Measurements from ENCODE around the gene KRT14.

KRT14 gene

DNA sequence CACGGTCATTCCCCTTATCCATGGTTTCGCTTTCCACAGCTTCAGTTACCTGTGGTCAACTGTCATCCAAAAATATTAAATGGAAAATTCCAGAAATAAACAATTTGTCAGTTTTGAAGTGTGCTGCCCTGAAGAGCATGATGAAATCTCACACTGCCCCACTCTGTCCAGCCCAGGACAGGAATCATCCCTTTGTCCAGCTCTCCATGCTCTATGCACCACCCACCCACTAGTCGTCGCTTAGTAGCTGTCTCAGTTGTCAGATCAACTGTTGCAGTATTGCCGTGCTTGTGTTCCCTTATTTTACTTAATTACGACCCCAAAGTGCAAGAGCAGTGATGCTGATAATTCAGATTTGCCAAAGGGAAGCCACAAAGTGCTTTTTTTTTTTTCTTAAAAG lies 25.1 kb downstream of the KRT14 start:
- peaks cover 18% of the 10 kb centered on the region for H3K27me3 ChIP-seq (replicated peaks; ENCODE audit: control insufficient read depth, insufficient read depth, low read length)
- H3K36me3 ChIP-seq (ENCODE audit: control insufficient read depth, insufficient read depth, low read length, severe bottlenecking): no peaks in the 10 kb centered on the region
- H3K4me3 ChIP-seq (ENCODE audit: low read length): no peak overlapping the region
- H3K9me3 ChIP-seq (ENCODE audit: control insufficient read depth, low read length): no peaks in the 10 kb centered on the region
- no peak overlapping the region for H3K9ac ChIP-seq (ENCODE audit: low read length)
- DNase-seq (ENCODE audit: low read depth): no peak
- H3K4me1 ChIP-seq (ENCODE audit: control insufficient read depth, insufficient read depth, low read length): peaks cover 22% of the 10 kb centered on the region

DNA sequence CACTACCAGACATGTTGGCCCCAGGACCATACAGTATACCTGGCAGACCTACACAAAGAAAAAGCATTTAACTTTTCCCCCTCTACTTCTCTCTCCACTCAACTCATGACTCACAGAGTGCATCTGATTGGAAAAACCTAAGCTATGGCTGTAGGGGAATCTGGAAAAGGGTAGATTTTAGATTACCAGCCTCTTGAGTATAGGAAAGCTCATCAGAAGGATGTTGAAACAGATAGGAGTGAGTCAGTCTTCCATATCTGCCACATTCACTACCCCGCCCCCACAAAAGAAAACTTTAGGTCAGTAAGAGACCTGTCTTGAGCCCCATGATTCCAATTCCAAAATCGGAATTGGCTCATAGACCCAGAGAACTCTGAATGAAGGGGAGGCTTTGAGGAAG lies 27.1 kb downstream of the KRT14 start:
- no peak overlapping the region for H3K9ac ChIP-seq (ENCODE audit: low read length)
- no peaks in the 10 kb centered on the region for H3K36me3 ChIP-seq (ENCODE audit: control insufficient read depth, insufficient read depth, low read length, severe bottlenecking)
- peak; percentile 15 for DNase-seq (ENCODE audit: low read depth)
- no peak overlapping the region for H3K4me3 ChIP-seq (ENCODE audit: low read length)
- peaks cover 28% of the 10 kb centered on the region for H3K4me1 ChIP-seq (ENCODE audit: control insufficient read depth, insufficient read depth, low read length)
- H3K9me3 ChIP-seq (ENCODE audit: control insufficient read depth, low read length): no peaks in the 10 kb centered on the region
- peaks cover 19% of the 10 kb centered on the region for H3K27me3 ChIP-seq (replicated peaks; ENCODE audit: control insufficient read depth, insufficient read depth, low read length)

DNA sequence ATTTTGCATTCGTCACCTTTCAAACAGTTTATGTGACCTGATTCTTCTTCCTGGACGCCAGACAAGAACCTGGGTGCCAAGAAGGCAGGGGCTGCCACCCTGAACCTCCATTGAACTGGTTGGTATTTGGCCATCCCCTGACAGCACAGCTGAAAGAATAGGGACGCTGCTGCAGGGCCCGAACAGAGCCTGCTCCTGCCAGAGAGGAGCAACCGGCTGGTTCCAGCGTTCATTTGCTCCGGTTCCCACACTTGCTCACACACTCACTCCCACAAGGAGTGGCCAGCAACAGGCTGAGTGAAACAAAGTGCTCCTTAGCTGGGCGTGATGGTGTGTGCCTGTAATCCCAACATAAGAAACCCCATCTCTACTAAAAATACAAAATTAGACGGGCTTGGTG lies 29.8 kb downstream of the KRT14 start:
- Histone ChIP-seq H3K27me3 (replicated peaks; ENCODE audit: control insufficient read depth, insufficient read depth, low read length) (peaks cover 11% of the 10 kb centered on the region), H3K9ac (ENCODE audit: low read length) (no peak overlapping the region), H3K36me3 (ENCODE audit: control insufficient read depth, insufficient read depth, low read length, severe bottlenecking) (no peaks in the 10 kb centered on the region), H3K4me3 (ENCODE audit: low read length) (no peak overlapping the region), H3K9me3 (ENCODE audit: control insufficient read depth, low read length) (no peaks in the 10 kb centered on the region), H3K4me1 (ENCODE audit: control insufficient read depth, insufficient read depth, low read length) (peaks cover 36% of the 10 kb centered on the region)
- DNase-seq (ENCODE audit: low read depth): no peak

DNA sequence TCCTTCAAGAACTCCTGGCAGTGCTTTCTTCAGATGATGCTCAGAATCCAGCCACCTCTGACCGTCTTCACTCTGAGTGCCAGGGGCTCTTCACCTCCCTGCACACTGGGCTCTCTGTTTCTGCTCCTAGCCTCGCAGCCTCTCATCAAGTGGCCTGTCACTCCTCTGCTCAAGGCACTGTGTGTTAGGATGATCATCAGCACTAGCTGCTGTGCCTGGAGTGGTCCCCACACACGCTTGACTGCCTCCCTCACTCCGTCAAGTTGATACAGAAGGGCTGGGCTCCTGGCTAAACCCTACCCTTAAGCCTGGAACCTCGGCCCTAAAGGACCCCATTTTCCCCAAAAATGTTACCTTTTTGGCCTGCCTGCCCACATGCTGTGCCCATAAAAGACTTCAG lies 30.4 kb downstream of the KRT14 start:
- DNase-seq (ENCODE audit: low read depth): no peak
- Histone ChIP-seq H3K9me3 (ENCODE audit: control insufficient read depth, low read length) (no peaks in the 10 kb centered on the region), H3K9ac (ENCODE audit: low read length) (no peak overlapping the region), H3K4me1 (ENCODE audit: control insufficient read depth, insufficient read depth, low read length) (peaks cover 42% of the 10 kb centered on the region), H3K27me3 (replicated peaks; ENCODE audit: control insufficient read depth, insufficient read depth, low read length) (peaks cover 11% of the 10 kb centered on the region), H3K4me3 (ENCODE audit: low read length) (no peak overlapping the region), H3K36me3 (ENCODE audit: control insufficient read depth, insufficient read depth, low read length, severe bottlenecking) (no peaks in the 10 kb centered on the region)

DNA sequence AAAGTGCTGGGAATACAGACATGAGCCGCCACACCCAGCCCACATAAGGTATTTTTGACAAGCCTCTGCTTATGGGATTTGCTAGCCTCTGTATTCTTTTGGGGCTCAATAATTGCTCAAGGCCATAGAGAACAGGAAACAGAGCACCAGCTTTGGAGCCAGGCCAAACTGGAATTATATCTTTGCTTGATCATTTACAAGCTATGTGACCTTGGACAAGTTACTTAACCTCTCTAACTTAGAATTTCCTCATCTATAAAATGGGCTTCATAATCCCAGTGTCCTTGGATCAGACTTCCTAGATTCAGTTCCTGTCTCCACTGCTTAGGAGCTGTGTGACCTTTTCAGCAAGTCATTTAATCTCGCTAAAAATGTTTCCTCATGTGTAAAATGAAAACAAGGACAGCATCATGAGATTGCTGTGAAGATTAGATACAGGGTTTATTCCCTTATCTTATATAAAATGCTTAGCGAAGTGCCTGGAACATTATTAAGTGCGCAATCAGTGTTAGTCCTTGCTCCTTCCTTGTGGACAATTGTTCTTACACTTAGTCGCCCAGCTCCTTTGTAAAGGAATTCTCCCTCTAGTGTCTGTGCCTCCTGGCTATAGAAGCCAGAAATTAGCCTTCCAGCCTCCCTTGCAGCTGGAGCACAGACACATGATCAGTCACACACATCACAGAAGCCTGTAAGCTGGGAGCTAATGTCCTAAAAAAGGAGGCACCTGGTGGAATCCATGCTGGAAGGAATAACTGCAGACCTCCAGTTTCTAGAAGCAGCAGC lies 31.4 kb downstream of the KRT14 start:
- H3K4me1 ChIP-seq (ENCODE audit: control insufficient read depth, insufficient read depth, low read length): peaks cover 39% of the 10 kb centered on the region
- no peaks in the 10 kb centered on the region for H3K9me3 ChIP-seq (ENCODE audit: control insufficient read depth, low read length)
- no peak overlapping the region for H3K4me3 ChIP-seq (ENCODE audit: low read length)
- DNase-seq (ENCODE audit: low read depth): no peak
- no peaks in the 10 kb centered on the region for H3K36me3 ChIP-seq (ENCODE audit: control insufficient read depth, insufficient read depth, low read length, severe bottlenecking)
- peaks cover 11% of the 10 kb centered on the region for H3K27me3 ChIP-seq (replicated peaks; ENCODE audit: control insufficient read depth, insufficient read depth, low read length)
- no peak overlapping the region for H3K9ac ChIP-seq (ENCODE audit: low read length)

DNA sequence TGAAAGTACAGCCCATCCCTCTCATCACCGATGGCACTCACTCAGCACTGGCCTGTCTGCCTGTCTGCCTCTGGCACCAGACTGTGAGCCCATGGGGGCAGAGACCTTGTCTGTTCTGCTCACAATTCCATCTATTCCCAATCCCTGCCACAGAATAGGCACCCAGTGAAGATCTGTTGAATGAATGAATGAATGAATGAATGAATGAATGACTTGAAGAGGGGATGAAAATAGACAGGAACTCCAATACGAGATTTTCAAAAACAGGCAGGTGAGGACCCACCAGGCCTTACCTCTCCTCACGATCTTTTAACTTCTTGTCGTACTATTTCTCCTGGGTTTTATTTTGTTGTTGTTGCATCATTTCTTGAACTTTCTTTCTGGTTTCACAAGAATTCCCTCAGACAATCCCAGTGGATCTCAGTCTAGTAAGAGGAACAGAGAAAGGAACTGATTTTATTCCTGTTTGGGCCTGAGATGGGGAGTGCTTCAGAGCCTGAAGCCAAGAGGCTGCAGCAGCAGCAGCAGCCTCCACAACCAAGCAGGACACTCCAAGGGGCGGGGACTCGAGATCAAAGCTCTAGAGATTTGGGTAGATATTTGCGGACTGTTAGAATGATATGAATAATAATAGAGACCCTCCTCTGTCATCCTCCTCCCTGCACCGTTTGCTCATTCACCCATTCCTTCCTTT lies 32.6 kb downstream of the KRT14 start:
- H3K4me1 ChIP-seq (ENCODE audit: control insufficient read depth, insufficient read depth, low read length): peaks cover 37% of the 10 kb centered on the region
- H3K9ac ChIP-seq (ENCODE audit: low read length): peak overlapping the region; percentile 57
- H3K4me3 ChIP-seq (ENCODE audit: low read length): no peak overlapping the region
- peak; percentile 27 for DNase-seq (ENCODE audit: low read depth)
- peaks cover 11% of the 10 kb centered on the region for H3K27me3 ChIP-seq (replicated peaks; ENCODE audit: control insufficient read depth, insufficient read depth, low read length)
- H3K9me3 ChIP-seq (ENCODE audit: control insufficient read depth, low read length): no peaks in the 10 kb centered on the region
- H3K36me3 ChIP-seq (ENCODE audit: control insufficient read depth, insufficient read depth, low read length, severe bottlenecking): no peaks in the 10 kb centered on the region

DNA sequence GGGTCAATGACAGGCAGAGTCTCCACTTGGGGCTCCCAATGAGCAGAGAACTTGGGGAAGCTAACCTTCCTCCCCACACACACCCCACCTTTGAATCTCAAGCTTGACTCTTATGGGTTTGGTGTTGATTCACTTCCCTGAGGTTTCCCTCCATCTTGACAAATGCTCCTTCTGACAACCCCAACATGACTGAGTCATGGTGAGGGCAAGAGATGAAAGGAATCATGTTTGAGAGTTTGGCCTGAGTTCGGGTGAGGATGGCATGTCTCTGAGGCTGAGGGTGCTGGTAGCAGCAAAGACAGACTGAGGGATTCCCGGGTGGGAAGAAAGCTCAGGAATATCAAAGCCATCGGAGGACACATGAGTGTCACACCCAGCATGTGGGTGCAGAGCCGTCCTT lies 33.5 kb downstream of the KRT14 start:
- H3K4me3 ChIP-seq (ENCODE audit: low read length): no peak overlapping the region
- peaks cover 11% of the 10 kb centered on the region for H3K27me3 ChIP-seq (replicated peaks; ENCODE audit: control insufficient read depth, insufficient read depth, low read length)
- no peaks in the 10 kb centered on the region for H3K36me3 ChIP-seq (ENCODE audit: control insufficient read depth, insufficient read depth, low read length, severe bottlenecking)
- DNase-seq (ENCODE audit: low read depth): no peak
- H3K4me1 ChIP-seq (ENCODE audit: control insufficient read depth, insufficient read depth, low read length): peaks cover 46% of the 10 kb centered on the region
- no peaks in the 10 kb centered on the region for H3K9me3 ChIP-seq (ENCODE audit: control insufficient read depth, low read length)
- H3K9ac ChIP-seq (ENCODE audit: low read length): no peak overlapping the region

DNA sequence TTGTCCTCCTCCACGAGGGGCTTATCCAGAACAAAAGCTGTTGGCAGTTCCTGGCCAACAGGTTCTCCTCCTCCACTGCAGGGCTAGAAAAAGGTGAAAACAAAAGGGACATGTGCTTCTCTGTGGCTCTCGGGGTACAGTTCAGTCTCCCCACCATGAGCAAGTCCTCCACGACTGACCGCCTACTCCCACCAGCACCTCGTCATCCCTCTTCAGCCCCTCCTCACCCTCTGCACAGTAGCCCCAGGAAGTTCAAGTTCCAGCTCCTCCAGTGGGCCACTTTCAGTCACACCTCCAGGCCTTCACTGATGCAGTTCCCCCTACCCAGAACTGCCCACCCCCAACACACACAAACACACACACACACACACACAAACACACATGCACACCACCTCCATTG lies 34.2 kb downstream of the KRT14 start:
- Histone ChIP-seq H3K4me1 (ENCODE audit: control insufficient read depth, insufficient read depth, low read length) (peaks cover 53% of the 10 kb centered on the region), H3K4me3 (ENCODE audit: low read length) (no peak overlapping the region)

DNA sequence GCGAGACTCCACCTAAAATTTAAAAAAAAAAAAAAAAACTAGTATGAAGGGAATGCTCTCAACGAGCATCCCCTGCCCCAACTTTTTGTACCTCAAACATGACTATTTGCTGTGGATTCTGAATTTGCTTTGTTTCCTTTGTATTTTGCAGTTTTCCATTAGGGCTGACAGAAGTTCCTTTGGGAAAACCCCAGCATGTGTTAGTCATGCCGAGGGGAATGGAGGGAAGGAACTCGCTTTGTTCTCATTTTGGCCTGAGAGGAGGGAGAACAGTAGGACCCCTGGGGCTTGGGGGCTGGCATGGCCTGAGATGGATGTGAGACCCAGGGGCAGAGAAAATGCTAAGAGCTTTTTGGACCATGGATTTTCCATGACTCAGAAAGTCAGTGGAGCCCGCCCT lies 35.3 kb downstream of the KRT14 start:
- Histone ChIP-seq H3K4me1 (ENCODE audit: control insufficient read depth, insufficient read depth, low read length) (peaks cover 54% of the 10 kb centered on the region), H3K36me3 (ENCODE audit: control insufficient read depth, insufficient read depth, low read length, severe bottlenecking) (no peaks in the 10 kb centered on the region), H3K9me3 (ENCODE audit: control insufficient read depth, low read length) (peaks cover 9% of the 10 kb centered on the region), H3K27me3 (replicated peaks; ENCODE audit: control insufficient read depth, insufficient read depth, low read length) (peaks cover 9% of the 10 kb centered on the region), H3K9ac (ENCODE audit: low read length) (no peak overlapping the region), H3K4me3 (ENCODE audit: low read length) (no peak overlapping the region)
- no peak for DNase-seq (ENCODE audit: low read depth)

More for the DNA sequence above, 34.2 kb downstream of the KRT14 start:
- H3K9ac ChIP-seq (ENCODE audit: low read length): no peak overlapping the region
- no peak for DNase-seq (ENCODE audit: low read depth)
- peaks cover 11% of the 10 kb centered on the region for H3K27me3 ChIP-seq (replicated peaks; ENCODE audit: control insufficient read depth, insufficient read depth, low read length)
- no peaks in the 10 kb centered on the region for H3K36me3 ChIP-seq (ENCODE audit: control insufficient read depth, insufficient read depth, low read length, severe bottlenecking)
- no peaks in the 10 kb centered on the region for H3K9me3 ChIP-seq (ENCODE audit: control insufficient read depth, low read length)

DNA sequence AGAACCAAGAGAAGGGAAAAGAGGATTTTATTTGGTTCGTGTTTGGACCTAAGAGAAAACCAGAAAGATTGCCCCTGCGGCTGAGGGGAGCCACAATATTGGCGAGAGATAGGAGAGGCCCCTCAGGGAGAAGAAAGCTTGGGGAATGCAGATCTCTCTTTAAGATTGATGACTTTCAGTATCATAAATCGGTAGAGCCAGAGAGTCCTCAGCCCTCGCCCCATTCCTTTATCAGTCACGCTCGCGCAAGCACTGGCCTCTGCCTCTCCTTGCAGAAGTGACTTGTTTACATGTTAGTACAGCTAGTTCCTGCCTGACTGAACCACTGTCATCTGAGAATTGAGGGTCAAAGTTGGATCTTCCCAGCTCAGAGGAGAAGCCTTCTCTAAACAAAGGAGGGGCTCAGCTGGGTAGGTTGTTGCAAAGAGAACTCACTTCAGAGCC lies 37.1 kb downstream of the KRT14 start:
- DNase-seq (ENCODE audit: low read depth): no peak
- Histone ChIP-seq H3K9me3 (ENCODE audit: control insufficient read depth, low read length) (peaks cover 9% of the 10 kb centered on the region), H3K36me3 (ENCODE audit: control insufficient read depth, insufficient read depth, low read length, severe bottlenecking) (no peaks in the 10 kb centered on the region), H3K4me3 (ENCODE audit: low read length) (no peak overlapping the region), H3K4me1 (ENCODE audit: control insufficient read depth, insufficient read depth, low read length) (peaks cover 49% of the 10 kb centered on the region), H3K27me3 (replicated peaks; ENCODE audit: control insufficient read depth, insufficient read depth, low read length) (no peaks in the 10 kb centered on the region), H3K9ac (ENCODE audit: low read length) (peak overlapping the region; percentile 70)

DNA sequence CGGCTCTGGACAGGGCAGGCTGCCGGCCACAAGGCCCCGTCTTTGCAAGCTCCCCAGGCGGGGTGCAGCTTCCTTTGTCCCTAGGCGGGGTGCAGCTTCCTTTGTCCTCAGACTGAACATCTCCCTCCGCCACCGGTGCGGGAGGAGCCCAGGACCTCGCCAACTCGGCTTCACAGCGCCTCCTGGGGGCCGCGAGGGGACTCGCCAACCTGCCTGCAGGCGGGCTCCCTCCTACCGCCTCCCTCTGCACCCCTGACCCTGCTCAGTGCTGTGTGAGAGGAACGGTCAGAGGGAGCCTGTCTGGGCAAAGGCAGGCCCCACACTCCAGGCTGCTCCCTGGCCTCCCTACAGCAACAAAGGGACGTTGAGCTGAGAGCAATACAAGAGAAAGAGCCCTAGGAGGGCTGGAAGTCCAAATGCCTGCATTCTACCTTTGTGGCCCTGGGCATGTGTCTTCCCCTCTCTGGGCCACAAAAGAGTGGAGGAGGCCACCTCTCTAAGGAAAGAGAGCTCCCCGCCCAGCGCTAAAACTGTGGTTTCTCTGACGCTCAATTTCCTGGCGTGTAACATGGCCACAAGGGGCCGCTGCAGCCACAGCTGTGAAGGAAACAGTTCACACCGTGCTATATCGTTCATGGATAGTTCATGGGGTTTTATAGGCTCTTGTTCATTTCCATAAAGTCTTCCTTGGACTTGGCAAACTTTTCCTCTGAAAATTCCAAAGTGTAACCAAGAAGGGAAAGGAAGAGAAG lies 37.7 kb downstream of the KRT14 start:
- no peaks in the 10 kb centered on the region for H3K36me3 ChIP-seq (ENCODE audit: control insufficient read depth, insufficient read depth, low read length, severe bottlenecking)
- peak; percentile 95 for DNase-seq (ENCODE audit: low read depth)
- H3K27me3 ChIP-seq (replicated peaks; ENCODE audit: control insufficient read depth, insufficient read depth, low read length): no peaks in the 10 kb centered on the region
- H3K4me3 ChIP-seq (ENCODE audit: low read length): peak overlapping the region; percentile 43
- peaks cover 43% of the 10 kb centered on the region for H3K4me1 ChIP-seq (ENCODE audit: control insufficient read depth, insufficient read depth, low read length)
- H3K9me3 ChIP-seq (ENCODE audit: control insufficient read depth, low read length): peaks cover 9% of the 10 kb centered on the region
- peak overlapping the region; percentile 70 for H3K9ac ChIP-seq (ENCODE audit: low read length)

All from adipocyte (in vitro differentiated cells).